Measurements from ENCODE around the gene RNF112. TPM values are rescaled to one million over a fixed set of nuclear protein-coding genes. Genes with fewer than 3 reads are reported as not detected.

RNF112 gene
- total RNA-seq, 1 experiment from 2014 or later = 0.18 TPM

- Histone ChIP-seq H3K9ac (ENCODE audit: low read length) (no peak overlapping the region), H3K4me1 (ENCODE audit: insufficient read depth, low read length) (peaks cover 12% of the 10 kb centered on the region; the same call in 1 of the 2 replicates), H4K20me1 (ENCODE audit: low read length) (no peaks in the 10 kb centered on the region), H3K27ac (ENCODE audit: low read length) (no peak overlapping the region), H3K27me3 (ENCODE audit: low read length) (no peaks in the 10 kb centered on the region), H3K4me3 (ENCODE audit: low read length) (no peak overlapping the region), H2AFZ (ENCODE audit: low read length) (no peak overlapping the region), H3F3A (ENCODE audit: low read length, unreplicated experiment) (no peaks in the 10 kb centered on the region), H3K36me3 (ENCODE audit: low read depth, low read length) (no peaks in the 10 kb centered on the region), H3K79me2 (ENCODE audit: low read length) (no peaks in the 10 kb centered on the region), H3K4me2 (ENCODE audit: low read length) (no peak overlapping the region), H3K9me2 (replicated peaks; ENCODE audit: low read length) (no peaks in the 10 kb centered on the region), H3K9me3 (ENCODE audit: low read length) (no peaks in the 10 kb centered on the region)
- CTCF ChIA-PET = no interaction called here
- TF ChIP-seq CTCF (conservative IDR thresholded peaks at IDR 0.05; ENCODE audit: low read depth, low read length) (no peak), EZH2 (IDR thresholded peaks at IDR 0.05; ENCODE audit: low read length, unreplicated experiment) (no peak), EZH2phosphoT487 (IDR thresholded peaks at IDR 0.05; ENCODE audit: borderline replicate concordance, low read length) (no peak)
- ATAC-seq = no peak
- intact Hi-C loops (cut with micrococcal nuclease) = no loop called here
- BruUV-seq (replicated peaks) = no TSS peak
- DNase-seq = no peak
- POLR2A ChIA-PET (ENCODE audit: unreplicated experiment) = no interaction called here
These were observed 20.1 kb upstream of the RNF112 start for GRCh38 chr17:19390951-19391350.

- Histone ChIP-seq H4K20me1 (ENCODE audit: low read length) (no peaks in the 10 kb centered on the region), H3F3A (ENCODE audit: low read length, unreplicated experiment) (no peaks in the 10 kb centered on the region), H3K36me3 (ENCODE audit: low read depth, low read length) (no peaks in the 10 kb centered on the region), H3K4me1 (ENCODE audit: insufficient read depth, low read length) (peaks cover 7% of the 10 kb centered on the region; the same call in 1 of the 2 replicates), H3K4me3 (ENCODE audit: low read length) (no peak overlapping the region), H3K4me2 (ENCODE audit: low read length) (no peak overlapping the region), H3K79me2 (ENCODE audit: low read length) (no peaks in the 10 kb centered on the region), H3K27ac (ENCODE audit: low read length) (no peak overlapping the region), H3K9ac (ENCODE audit: low read length) (no peak overlapping the region), H3K9me2 (replicated peaks; ENCODE audit: low read length) (no peaks in the 10 kb centered on the region), H2AFZ (ENCODE audit: low read length) (no peak overlapping the region), H3K27me3 (ENCODE audit: low read length) (no peaks in the 10 kb centered on the region), H3K9me3 (ENCODE audit: low read length) (no peaks in the 10 kb centered on the region)
- intact Hi-C loops (cut with micrococcal nuclease) = no loop called here
- DNase-seq (no peak), ATAC-seq (no peak)
- BruUV-seq (replicated peaks) = no TSS peak
- POLR2A ChIA-PET (ENCODE audit: unreplicated experiment) = no interaction called here
- TF ChIP-seq CTCF (conservative IDR thresholded peaks at IDR 0.05; ENCODE audit: low read depth, low read length) = no peak
- no peak for TF ChIP-seq EZH2phosphoT487 (IDR thresholded peaks at IDR 0.05; ENCODE audit: borderline replicate concordance, low read length)
- no peak for TF ChIP-seq EZH2 (IDR thresholded peaks at IDR 0.05; ENCODE audit: low read length, unreplicated experiment)
- CTCF ChIA-PET = no interaction called here
These were observed 19.6 kb upstream of the RNF112 start for GRCh38 chr17:19391432-19391831.

- POLR2A ChIA-PET (ENCODE audit: unreplicated experiment) = no interaction called here
- no peak overlapping the region for H3K9ac ChIP-seq (ENCODE audit: low read length)
- DNase-seq (no peak), ATAC-seq (no peak)
- CTCF ChIA-PET = no interaction called here
- no peaks in the 10 kb centered on the region for H3K27me3 ChIP-seq (ENCODE audit: low read length)
- H3K9me2 ChIP-seq (replicated peaks; ENCODE audit: low read length) = no peaks in the 10 kb centered on the region
- no TSS peak for BruUV-seq (replicated peaks)
- no peak overlapping the region for H2AFZ ChIP-seq (ENCODE audit: low read length)
- H3K4me2 ChIP-seq (ENCODE audit: low read length) = no peak overlapping the region
- intact Hi-C loops (cut with micrococcal nuclease) = no loop called here
- H4K20me1 ChIP-seq (ENCODE audit: low read length) = no peaks in the 10 kb centered on the region
- H3F3A ChIP-seq (ENCODE audit: low read length, unreplicated experiment) = no peaks in the 10 kb centered on the region
- 0 out of 2 replicates have a peak, but pooled peaks cover 4% of the 10 kb centered on the region for H3K4me1 ChIP-seq (ENCODE audit: insufficient read depth, low read length)
- TF ChIP-seq EZH2phosphoT487 (IDR thresholded peaks at IDR 0.05; ENCODE audit: borderline replicate concordance, low read length) (no peak), EZH2 (IDR thresholded peaks at IDR 0.05; ENCODE audit: low read length, unreplicated experiment) (no peak), CTCF (conservative IDR thresholded peaks at IDR 0.05; ENCODE audit: low read depth, low read length) (no peak)
- no peaks in the 10 kb centered on the region for H3K79me2 ChIP-seq (ENCODE audit: low read length)
- no peaks in the 10 kb centered on the region for H3K36me3 ChIP-seq (ENCODE audit: low read depth, low read length)
- no peak overlapping the region for H3K4me3 ChIP-seq (ENCODE audit: low read length)
- H3K27ac ChIP-seq (ENCODE audit: low read length) = no peak overlapping the region
- H3K9me3 ChIP-seq (ENCODE audit: low read length) = no peaks in the 10 kb centered on the region
These were observed 18.7 kb upstream of the RNF112 start for GRCh38 chr17:19392303-19392702.
